GM21515 (cell line): Measurements from ENCODE around the gene FRMPD4.

Source experiments
- ATAC-seq: cut with Tn5 transposase; IDR thresholded peaks from one replicate; pipeline ENCODE4 v1.9.1; 2021; ENCODE audit not compliant: unreplicated experiment

FRMPD4 gene

DNA sequence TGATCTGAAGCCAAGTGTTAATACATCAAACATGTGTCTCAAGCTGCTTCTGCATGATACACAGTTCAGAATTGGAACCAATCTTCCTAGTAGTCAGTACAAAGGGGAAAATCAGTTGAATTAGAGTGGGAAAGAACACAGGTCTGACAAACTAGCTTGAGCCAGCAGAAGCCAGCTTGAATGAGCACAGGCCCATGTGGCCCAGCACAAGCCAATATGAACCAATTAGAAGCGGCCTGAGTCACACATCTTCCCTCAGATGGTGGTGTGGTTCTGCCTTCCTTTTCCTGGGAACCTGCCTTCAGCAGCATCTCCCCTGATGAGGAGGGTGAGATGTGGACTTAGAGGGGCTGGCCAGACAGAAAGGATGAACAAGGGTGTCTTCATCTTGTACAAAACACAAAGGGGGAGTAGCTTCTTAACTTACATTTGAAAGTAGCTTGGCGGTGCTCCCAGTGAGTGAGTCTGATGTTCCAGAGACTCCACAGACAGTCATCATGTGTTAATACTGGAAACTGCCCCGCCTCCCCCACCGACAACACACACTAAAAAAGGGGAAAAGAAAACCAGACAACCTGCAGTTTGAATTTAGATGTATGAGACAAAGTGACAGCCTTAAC lies 72.0 kb downstream of the FRMPD4 start:
- ATAC-seq: no peak

DNA sequence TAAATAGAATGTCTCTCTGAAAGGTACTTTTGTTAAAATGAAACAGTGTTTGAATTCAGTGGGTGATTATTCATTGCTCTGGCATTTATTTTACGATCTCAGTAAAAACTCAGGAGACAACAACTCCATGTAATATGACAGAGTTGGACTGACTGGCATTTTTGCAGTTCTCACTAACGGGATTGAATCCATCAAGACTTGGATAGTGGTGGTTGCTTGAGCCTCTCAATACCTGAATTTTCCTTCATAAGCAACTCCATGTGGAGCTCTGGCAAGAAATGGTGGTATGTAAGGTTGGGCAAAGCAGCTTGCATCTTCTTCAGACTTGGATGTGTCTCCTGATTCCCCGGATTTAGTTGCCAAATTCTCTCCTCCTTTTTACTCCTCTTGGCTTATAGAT lies 72.7 kb downstream of the FRMPD4 start:
- ATAC-seq: no peak

DNA sequence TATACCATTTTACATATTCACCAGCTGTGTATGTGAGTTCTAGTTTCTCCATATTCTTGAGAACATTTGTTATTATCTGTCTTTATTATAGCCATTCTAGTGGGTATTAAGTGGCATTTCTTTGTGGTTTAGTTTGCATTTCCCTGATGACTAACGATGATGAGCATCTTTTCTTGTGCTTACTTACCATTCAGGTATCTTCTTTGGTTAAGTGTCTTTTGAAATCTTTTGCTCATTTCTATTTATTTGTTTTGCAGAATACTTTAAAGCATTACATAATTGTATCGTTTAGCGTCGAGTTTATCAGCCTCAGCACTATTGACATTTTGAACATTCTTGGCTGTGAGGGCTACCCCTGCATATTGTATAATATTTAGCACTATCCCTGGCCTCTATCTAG lies 85.4 kb downstream of the FRMPD4 start:
- no peak for ATAC-seq

DNA sequence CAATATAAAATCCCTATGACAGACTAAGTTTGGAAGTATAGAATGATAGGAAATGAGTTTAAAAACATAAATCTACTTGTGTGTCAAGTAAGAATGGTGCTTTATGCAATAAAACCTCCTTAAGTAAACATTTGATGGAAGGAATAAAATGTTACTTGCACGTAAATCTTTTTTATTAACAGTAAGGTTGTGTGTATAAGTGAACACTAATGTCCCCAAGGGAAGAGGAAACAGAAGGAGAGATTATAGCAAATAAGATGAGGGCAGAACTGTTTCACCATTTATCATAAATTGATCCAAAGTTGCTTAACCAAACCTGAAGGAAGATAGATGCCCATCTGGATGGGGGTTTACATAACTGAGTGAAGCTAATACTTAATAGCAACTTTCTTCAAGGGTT lies 86.8 kb downstream of the FRMPD4 start:
- no peak for ATAC-seq

DNA sequence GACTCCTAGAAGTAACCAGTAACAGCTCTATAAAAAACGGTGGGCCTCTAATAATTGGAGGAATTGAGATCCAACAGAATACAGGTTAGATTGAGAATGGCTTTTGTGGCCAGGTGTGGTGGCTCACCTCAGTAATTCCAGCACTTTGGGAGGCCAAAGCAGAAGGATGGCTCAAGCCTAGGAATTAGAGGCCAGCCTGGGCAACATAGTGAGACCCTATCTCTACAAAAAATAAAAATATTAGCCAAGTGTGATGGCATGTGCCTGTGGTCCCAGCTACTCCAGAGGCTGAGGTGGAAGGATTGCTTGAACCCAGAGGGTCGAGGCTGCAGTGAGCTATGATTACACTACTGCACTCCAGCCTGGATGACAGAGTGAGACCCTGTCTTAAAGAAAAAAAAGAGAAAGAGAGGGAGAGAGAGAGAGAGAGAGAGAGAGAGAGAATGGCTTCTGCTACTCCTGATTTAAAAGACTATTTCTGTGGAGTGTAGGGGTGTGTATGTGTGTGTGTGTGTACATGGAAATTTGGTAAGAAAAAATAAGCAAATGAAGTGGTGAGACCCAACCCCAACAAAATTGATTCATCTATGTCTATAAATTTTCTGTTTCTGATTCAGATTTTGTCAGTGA lies 89.3 kb downstream of the FRMPD4 start:
- no peak for ATAC-seq

DNA sequence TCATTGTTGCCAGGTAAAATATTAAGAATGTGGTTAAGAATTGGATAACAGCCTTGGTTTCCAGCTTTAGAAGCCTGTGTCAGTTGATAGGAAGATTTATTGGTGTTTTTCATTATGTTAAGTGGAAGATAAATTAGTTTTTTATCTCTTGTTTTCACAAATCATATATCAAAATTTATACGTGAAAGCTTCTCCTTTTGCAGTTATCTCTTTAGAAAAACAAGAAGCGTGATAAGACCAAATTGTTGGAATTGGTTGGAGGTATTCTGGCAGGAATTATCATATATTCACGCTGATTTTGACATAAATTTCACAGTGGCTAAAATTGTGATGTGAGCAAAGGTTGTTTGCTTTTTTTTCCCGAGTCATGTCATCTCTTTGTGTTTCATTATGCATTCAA lies 90.6 kb downstream of the FRMPD4 start:
- no peak for ATAC-seq

DNA sequence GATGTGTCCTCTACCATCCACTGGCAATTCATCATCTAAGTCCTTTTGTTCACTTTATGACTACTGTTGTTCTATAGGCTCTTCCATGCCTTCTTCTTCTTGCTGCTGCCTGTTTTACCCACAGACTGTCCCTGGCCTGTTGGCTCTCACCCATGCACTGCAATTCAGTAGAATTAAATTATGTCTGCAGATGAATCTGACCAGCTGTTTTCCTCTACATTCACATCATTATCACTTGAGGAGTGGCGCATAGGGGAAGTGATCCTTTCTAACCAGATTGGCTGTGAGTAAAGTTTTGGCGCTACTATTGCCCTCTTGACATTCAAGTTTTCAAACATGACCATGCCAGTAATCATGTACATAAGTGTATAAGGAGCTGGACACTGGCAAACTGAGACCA lies 91.7 kb downstream of the FRMPD4 start:
- no peak for ATAC-seq

DNA sequence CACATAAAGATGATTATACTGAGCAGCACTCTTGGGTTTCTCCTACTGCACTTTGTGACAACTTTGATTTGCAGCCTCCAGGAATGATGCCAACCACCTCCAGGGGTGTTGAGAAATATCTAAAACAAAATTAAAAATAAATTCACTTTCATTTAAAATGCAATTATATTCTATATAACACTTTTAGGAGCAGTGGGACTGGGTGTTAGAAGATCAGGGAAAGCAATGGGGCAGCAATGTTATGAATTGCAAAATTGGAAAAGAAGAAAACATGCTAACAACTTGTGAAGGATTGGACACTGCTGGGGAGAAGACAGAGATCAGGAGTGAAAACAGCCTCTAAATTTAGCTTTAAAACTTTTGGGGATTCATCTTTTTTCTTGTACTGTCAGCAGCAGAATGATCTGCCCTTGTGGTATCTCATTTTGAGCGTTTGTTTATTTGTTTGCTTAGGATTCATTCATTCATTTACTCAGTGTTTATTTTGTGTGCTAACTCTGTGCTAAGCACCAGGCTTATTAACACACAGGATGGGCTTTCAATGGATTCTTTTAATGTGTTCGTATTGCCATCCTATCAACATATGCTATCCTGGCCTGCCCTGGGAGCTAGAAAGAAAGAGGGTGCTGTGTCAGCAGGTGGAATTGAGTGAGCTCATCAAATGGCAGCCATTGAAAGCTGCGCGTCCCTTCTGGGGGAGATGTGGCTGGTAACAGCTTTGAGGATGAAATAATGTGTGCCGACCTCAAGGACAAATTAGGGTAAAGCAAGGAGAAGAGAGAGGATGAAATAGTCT lies 96.5 kb downstream of the FRMPD4 start:
- ATAC-seq: no peak

DNA sequence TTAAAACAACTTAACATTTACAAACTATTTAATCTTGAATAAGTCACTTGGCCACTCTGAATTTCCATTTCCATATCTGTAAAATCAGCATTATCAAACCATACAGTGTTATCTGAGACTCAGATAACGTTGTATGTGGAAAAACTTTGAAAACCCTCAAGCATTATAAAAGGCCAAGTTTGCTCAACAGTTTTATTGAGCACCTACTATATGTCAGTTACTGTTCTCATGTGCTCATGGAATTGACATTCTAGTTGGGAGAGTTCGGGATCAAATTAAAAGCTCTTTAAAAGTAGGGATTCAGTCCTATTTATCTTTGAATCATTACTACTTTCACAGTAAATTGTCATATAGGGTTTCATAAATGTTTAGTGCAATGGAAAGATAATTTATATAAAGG lies 97.9 kb downstream of the FRMPD4 start:
- ATAC-seq: no peak

DNA sequence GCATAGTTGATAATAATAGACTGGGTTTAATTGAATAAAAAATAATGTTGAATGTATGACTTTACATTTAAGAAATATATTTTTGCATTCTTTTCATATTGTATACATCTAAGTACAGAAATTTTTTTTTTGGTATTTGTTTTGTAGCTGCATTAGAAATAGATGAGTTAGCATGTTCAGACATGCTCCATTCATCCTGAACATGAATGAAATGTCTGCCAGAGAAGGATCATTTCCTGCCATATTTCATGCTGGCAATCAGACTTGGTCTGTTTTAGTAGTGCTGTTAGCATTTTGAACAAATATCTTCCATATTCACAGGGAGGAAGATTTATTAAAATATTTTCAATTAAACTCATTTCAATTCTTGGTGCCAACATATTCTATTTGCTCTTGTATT lies 98.9 kb downstream of the FRMPD4 start:
- no peak for ATAC-seq

DNA sequence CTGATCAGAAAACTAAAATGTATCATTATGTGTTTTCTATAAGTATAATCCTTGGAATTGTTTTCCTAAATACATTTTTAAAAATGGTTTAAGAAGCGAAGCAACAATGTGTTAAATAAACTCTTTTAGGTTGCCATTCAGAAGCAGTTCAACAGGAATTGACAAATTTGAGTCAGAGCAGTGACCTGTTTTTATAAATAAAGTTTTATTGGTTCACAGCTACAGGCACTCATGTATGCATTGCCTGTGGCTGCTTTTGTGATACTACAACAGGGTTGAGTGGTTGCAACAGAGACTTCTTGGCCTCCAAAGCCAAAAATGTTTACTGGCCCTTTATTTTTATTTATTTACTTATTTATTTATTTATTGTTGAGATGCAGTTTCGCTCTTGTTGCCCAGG lies 99.5 kb downstream of the FRMPD4 start:
- no peak for ATAC-seq

DNA sequence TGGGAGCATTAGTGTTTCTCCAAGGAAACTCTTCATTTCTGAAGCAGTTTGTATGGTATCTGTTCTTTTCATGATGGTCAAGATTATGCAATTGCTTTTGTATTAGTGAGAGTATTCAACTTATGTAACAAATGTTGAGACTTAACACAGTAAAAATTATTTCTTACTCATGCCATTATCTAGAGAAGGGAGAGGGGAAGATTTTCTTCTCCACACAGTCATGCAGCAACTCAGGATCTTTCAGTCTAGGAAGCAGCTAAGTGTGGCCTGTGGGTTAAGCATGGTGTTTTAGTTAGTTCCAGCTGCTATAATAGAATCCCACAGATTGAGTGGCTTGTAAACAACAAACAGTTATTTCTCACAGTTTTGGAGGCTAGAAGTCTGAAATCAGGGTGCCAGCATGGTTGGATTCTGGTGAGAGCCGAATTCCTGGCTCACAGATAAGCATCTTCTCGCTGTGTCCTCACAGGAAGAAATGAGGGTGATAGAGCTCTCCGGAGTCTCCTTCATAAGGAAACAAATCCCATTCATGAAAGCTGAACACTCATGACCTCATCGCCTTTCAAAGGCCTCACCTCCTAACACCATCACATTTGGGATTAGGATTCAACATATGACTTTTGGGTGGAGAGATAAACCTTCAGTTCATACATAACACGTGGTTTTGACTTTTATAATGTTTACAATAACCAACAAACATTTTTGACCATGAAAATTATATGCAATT lies 101.2 kb downstream of the FRMPD4 start:
- ATAC-seq: no peak

DNA sequence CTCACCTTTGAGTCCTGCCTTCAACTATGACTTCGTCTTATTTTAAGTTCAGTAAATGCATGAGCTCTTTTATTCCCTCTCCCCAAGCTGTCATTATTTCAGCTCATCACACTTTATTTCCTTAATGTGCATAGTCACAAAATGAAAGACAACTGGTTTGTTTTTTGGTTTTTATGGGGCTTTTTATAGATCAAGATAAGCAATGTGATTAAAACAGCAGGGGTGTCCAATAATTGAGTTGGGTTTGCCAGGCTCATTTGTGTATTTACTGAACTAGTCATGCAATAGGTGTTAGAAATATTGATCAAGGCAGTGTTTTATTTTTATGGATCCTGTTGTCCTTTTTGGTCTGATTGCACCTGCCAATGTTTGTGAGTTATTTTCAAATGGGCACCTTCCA lies 102.2 kb downstream of the FRMPD4 start:
- no peak for ATAC-seq

DNA sequence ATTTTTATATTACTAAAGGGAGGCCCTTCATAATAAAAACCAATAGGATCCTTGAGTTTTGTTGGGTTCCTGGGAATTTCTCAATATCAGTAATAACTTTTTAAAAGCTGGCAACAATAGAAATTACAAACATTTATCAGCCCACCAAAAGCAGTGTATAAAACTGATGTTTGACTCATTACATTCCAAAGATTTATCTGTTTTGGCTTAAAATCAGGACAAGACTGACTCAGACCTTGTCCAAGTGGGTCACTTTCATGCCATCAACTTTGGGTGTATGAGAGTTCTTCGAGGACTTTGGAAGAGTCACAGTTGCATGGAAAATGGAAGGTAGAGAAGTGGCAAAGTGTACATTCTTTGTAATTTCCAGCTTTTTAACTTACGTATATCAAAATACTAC lies 102.8 kb downstream of the FRMPD4 start:
- no peak for ATAC-seq

DNA sequence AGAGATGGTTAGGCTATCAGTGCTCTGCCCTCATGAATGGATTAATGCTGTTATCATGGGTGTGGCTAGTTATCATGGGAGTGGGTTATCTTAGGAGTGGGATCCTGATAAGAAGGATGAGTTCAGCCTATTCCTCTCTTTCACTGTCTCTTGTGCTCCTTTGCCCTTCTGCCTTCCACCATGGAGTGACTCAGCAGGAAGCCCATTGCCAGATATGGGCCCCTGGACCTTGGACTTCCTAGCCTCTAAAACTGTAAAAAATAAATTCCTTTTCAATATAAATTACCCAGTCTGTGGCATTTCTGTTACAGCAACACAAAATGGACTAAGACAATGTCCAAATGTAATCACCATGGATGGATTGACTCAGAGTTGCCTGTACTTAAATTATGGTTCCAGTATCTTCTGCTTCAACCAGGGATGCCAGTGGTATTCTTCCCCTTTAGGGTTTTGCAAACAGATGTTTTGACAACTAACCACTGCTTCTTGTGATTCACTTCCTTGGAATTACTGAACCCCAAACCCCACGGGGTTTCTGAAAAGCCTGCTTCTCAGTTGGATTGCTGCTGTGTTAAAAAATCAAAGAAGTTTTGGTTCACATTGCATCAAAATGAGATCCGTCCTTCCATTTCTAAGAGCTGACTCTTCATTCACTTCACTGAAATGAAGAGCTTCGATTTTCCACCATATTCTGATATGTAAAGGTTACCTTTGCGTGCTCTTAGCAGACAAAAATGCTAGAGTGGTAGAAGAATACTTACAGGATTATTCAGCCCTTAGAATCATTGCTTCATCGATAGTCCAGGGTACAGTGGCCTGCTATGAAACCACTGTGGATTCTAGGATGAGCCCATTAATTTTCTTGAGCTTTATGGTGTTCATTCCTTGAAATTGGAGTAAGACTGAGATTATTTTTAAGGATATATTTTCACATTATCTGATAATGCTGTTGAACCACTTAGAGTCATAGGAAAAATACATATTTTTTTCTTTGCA lies 107.7 kb downstream of the FRMPD4 start:
- no peak for ATAC-seq

DNA sequence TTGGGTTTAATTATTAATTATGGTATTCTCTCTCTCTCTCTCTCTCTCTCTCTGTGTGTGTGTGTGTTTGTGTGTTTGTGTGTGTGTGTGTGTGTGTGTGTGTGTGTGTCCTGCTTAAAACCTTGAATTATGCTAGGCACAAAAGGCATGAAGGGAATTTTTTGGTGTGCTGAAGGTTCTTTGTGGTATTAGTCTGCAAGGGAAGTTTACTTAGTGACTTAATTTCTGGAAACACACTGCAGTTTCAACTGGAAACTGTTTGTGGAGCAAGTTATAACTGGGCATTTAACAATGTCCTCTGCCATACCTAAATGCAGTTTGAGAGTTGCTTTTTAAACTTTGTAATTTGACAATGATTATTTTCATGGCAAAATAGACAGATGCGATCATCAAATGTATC lies 111.7 kb downstream of the FRMPD4 start:
- no peak for ATAC-seq

DNA sequence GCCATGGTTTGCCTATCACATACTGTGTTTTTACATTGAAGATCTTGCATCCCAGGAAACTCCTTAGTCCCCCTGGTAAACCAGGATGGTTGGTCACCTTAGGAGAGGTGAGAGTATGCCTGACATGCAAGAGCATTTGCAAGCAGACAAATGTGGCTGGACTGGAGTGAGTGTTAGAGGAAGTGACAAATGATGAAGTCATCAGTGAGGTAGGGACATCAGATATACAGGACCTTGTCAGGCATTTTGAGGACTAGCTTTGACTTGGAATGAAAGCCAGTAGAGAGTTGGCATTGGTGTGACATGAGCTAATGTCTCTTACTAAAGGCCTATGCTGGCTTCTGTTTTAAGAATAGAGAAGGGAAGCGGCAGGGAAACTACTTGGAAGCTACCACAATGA lies 124.9 kb downstream of the FRMPD4 start:
- ATAC-seq: no peak

DNA sequence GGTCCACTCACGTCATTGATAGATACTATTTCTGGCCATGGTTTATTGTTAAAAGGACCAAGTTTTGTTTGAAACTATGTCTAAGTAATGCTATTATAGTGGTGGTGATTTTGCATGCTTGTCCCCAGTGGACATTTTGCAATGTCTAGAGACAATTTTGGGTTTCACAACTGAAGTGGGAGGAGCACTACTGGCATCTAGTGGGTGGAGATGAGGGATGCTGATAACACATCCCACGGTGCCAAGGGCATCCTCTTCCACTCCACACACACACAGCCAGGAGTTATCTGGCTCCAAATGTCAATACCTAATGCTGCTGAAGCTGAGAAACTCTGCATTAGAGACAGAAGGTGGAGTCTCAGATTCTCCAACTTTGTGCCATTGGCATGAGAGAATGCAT lies 131.2 kb downstream of the FRMPD4 start:
- no peak for ATAC-seq

DNA sequence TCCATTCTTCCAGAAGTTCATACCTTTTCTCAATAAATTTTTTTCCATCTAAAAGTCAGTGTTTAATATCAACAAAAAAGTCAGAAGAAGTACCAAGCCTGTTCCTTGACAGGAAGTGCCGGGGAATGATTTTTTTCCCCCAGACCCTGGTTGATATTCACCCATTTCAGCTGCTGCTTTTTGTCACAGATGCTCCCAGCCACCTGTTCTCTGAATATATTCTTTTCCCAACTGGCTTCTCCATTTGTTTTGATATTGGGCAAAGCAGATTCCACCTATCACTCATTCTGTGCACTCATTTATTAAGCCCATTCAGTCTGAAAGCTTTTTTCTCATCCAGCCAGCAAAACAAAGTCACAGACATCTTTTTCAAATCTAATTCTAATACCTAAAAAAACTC lies 139.9 kb downstream of the FRMPD4 start:
- ATAC-seq: no peak

DNA sequence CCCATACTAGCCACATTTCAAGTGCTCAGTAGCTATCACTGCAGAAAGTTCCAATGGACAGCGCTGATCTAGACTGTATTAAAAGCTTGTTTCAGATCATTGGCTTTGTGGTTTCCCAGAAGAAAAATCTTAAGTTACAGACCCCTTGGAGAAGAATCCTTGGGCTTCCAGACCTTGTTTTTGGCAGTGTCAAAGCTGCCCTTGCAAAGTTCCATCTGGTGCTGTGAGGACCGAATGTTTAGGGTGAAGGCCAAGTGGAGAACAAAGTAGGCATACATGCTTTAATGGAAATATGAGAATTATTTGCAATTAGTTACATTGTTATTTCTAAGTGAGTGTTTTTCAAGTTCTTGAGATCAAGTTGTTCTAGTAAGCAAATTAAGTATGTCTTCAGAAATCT lies 144.7 kb downstream of the FRMPD4 start:
- no peak for ATAC-seq
